ENCODE data around the gene PRDM15. TPM values are rescaled to one million over a fixed set of nuclear protein-coding genes. Genes with fewer than 3 reads are reported as not detected.

Gene PRDM15
- total RNA-seq, 1 experiment from 2014 or later = 16.7 TPM

DNA sequence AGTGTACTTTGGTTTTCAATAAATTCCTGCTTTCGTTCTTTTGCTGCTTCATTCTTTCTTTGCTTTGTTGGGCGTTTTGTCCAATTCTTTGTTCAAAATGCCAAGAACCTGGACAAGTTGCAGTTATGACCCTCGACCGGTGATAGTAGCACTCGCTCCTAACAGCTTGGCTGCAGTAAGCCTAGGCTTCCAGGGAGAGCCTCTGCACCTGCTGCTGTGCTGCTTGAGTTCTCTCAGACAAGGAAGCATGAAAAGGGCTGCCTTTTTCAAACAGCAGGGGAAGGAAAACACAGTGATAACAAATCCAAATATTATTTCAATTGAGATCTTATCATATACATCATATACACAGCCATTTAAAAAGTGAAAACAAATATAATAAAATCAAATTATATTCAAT lies 99.5 kb downstream of the PRDM15 start:
- no peak for TF ChIP-seq EZH2 (IDR thresholded peaks at IDR 0.05; ENCODE audit: borderline replicate concordance, low read depth, low read length, poor library complexity, severe bottlenecking)
- TF ChIP-seq, protein P1, sequence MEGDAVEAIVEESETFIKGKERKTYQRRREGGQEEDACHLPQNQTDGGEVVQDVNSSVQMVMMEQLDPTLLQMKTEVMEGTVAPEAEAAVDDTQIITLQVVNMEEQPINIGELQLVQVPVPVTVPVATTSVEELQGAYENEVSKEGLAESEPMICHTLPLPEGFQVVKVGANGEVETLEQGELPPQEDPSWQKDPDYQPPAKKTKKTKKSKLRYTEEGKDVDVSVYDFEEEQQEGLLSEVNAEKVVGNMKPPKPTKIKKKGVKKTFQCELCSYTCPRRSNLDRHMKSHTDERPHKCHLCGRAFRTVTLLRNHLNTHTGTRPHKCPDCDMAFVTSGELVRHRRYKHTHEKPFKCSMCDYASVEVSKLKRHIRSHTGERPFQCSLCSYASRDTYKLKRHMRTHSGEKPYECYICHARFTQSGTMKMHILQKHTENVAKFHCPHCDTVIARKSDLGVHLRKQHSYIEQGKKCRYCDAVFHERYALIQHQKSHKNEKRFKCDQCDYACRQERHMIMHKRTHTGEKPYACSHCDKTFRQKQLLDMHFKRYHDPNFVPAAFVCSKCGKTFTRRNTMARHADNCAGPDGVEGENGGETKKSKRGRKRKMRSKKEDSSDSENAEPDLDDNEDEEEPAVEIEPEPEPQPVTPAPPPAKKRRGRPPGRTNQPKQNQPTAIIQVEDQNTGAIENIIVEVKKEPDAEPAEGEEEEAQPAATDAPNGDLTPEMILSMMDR (conservative IDR thresholded peaks at IDR 0.05; ENCODE audit: low read depth, low read length) = no peak
- POLR2A ChIA-PET (ENCODE audit: low non-redundant PET) = no interaction called here
- H3K4me3 ChIP-seq (ENCODE audit: low read depth, low read length, poor library complexity, severe bottlenecking) = peak overlapping the region; percentile 32
- H3K36me3 ChIP-seq (ENCODE audit: insufficient read depth, low read length, poor library complexity, severe bottlenecking) = no peaks in the 10 kb centered on the region
- TSS peak; percentile 95 for BruUV-seq (replicated peaks)
- no peaks in the 10 kb centered on the region for H3K27me3 ChIP-seq (replicated peaks; ENCODE audit: insufficient read depth, low read depth, low read length, poor library complexity)
- no peaks in the 10 kb centered on the region for H3K9me3 ChIP-seq (ENCODE audit: low read depth, low read length, poor library complexity, severe bottlenecking)
- CTCF ChIA-PET = no interaction called here
- peaks cover 48% of the 10 kb centered on the region for H3K4me1 ChIP-seq (ENCODE audit: insufficient read depth, low read length, poor library complexity, severe bottlenecking)
- intact Hi-C loops (cut with micrococcal nuclease; ENCODE audit: unreplicated experiment) = loop anchor here (5.0 kb wide), 1 partner anchor 497 kb away; no protein-coding TSS in a partner anchor
- peak overlapping the region; percentile 81 for H3K27ac ChIP-seq (ENCODE audit: low read depth, low read length, poor library complexity, severe bottlenecking)
- peak; percentile 49 for DNase-seq (ENCODE audit: low spot score)

DNA sequence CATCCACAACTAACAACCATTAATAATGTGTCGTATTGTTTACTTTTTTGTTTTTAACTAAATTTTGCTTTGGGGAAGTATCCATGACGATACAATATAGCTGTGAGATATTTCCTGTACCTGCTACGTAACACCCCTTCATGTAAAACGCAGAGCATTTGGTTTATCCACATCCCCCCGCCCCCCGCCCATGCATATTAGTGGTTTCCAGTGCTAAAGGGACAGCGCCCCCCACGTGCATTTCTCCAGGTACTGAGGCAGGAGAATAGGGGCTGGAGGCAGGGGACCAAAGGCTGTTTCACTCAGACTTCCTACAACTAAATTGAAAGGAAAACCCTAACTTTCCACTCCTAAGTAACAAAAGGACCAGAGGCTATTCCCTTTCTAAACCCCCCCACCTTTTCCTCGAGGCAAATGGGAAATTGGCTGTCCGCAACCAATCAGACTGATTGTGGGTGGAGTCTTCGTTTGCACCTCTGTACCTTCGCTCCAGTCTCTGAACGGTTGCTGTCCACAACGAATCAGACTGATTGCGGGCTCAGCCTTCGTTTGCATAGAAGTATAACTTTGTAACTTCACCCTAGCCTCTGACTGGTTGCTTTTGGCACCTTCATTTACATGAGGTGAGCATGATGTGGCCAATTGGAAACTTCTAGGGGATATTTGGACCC lies 100.1 kb downstream of the PRDM15 start:
- H3K4me3 ChIP-seq (ENCODE audit: low read depth, low read length, poor library complexity, severe bottlenecking) = peak overlapping the region; percentile 32
- no peaks in the 10 kb centered on the region for H3K9me3 ChIP-seq (ENCODE audit: low read depth, low read length, poor library complexity, severe bottlenecking)
- BruUV-seq (replicated peaks) = no TSS peak
- CTCF ChIA-PET = interaction anchor here (0.7 to 1.8 kb wide), 4 partner anchors 11 to 167 kb away, joined by 3 to 30 read pairs (median 7); no protein-coding TSS in a partner anchor
- intact Hi-C loops (cut with micrococcal nuclease; ENCODE audit: unreplicated experiment) = loop anchor here (1.0 to 5.0 kb wide), 2 partner anchors 167 to 497 kb away; no protein-coding TSS in a partner anchor
- no peak for TF ChIP-seq EZH2 (IDR thresholded peaks at IDR 0.05; ENCODE audit: borderline replicate concordance, low read depth, low read length, poor library complexity, severe bottlenecking)
- TF ChIP-seq, protein P1 (conservative IDR thresholded peaks at IDR 0.05; ENCODE audit: low read depth, low read length) = 0 out of 2 replicates have a peak, but pooled peaks have one; percentile 14
- peak overlapping the region; percentile 81 for H3K27ac ChIP-seq (ENCODE audit: low read depth, low read length, poor library complexity, severe bottlenecking)
- no peaks in the 10 kb centered on the region for H3K36me3 ChIP-seq (ENCODE audit: insufficient read depth, low read length, poor library complexity, severe bottlenecking)
- peaks cover 47% of the 10 kb centered on the region for H3K4me1 ChIP-seq (ENCODE audit: insufficient read depth, low read length, poor library complexity, severe bottlenecking)
- no peaks in the 10 kb centered on the region for H3K27me3 ChIP-seq (replicated peaks; ENCODE audit: insufficient read depth, low read depth, low read length, poor library complexity)
- DNase-seq (ENCODE audit: low spot score) = peak; percentile 79
- POLR2A ChIA-PET (ENCODE audit: low non-redundant PET) = no interaction called here

DNA sequence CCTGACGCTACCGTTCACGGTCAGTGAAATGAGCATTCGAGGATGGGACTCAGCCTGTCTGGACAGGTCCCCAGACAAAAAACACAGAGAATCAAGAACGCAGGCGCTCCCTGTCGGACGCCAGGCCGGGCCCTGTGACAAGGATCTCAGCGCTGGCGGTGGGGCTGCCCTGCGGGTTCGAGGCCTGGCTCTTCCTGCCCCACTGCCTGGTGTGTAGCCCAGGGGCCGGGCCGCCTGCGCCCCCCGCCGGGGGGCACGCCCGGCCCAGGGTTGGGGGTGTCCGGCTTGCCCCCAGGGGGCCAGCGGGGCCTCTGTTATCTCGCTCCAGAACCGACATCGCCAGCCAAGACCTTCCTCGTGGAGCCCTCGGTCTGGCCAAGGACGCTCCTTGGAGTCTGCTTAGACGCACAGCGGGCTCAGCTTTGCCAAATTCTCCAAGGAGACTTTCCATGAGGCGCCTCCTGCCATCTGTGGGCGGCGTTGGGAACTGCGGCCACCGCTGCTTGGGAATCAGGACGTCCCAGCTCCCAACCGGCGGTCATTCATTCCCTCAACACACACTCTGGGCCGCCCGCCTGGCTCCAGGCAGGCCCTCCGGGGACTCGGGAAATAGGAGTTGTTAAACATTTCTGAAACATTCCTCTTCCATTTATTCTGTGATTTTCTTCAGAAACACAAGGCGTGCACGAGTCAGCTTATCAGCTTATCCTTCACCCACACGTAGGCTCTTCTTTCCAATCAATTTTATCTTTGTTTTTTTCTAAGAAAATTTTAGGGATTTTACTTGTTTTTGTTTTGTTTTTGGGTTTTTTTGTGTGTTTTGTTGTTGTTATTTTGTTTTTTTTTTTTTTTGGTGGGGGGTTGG lies 101.0 kb downstream of the PRDM15 start:
- Histone ChIP-seq H3K9me3 (ENCODE audit: low read depth, low read length, poor library complexity, severe bottlenecking) (no peaks in the 10 kb centered on the region), H3K4me1 (ENCODE audit: insufficient read depth, low read length, poor library complexity, severe bottlenecking) (peaks cover 38% of the 10 kb centered on the region), H3K27me3 (replicated peaks; ENCODE audit: insufficient read depth, low read depth, low read length, poor library complexity) (no peaks in the 10 kb centered on the region), H3K4me3 (ENCODE audit: low read depth, low read length, poor library complexity, severe bottlenecking) (peak overlapping the region; percentile 32), H3K36me3 (ENCODE audit: insufficient read depth, low read length, poor library complexity, severe bottlenecking) (no peaks in the 10 kb centered on the region), H3K27ac (ENCODE audit: low read depth, low read length, poor library complexity, severe bottlenecking) (peak overlapping the region; percentile 81)
- ChIA-PET POLR2A (ENCODE audit: low non-redundant PET) (no interaction called here), CTCF (interaction anchor here (0.6 to 1.8 kb wide), 6 partner anchors 10 to 314 kb away, joined by 3 to 30 read pairs (median 4); no protein-coding TSS in a partner anchor)
- BruUV-seq (replicated peaks) = no TSS peak
- no peak for TF ChIP-seq EZH2 (IDR thresholded peaks at IDR 0.05; ENCODE audit: borderline replicate concordance, low read depth, low read length, poor library complexity, severe bottlenecking)
- TF ChIP-seq, protein P1 (conservative IDR thresholded peaks at IDR 0.05; ENCODE audit: low read depth, low read length) = peak; percentile 89
- intact Hi-C loops (cut with micrococcal nuclease; ENCODE audit: unreplicated experiment) = loop anchor here (1.0 to 5.0 kb wide), 2 partner anchors 166 to 496 kb away; no protein-coding TSS in a partner anchor
- DNase-seq (ENCODE audit: low spot score) = peak; percentile 93

Measured in A673 (cell line).